A673 (cell line): ENCODE results near the gene FREM1.

Experiments
- EZH2 ChIP-seq: fragments of 200-600 bp; sonication (generic); IDR thresholded peaks from 2 replicates; pipeline ENCODE4 v1.6.1; 2017; ENCODE audit warnings: borderline replicate concordance, low read depth, mild to moderate bottlenecking, mixed read lengths, antibody characterized with exemption, low read length; ENCODE audit not compliant: poor library complexity, severe bottlenecking
- TF ChIP-seq, protein P1 (sequence below): fragments of 300-800, 200-600 bp; sonication (generic); conservative IDR thresholded peaks from 2 replicates; pipeline ENCODE4 v1.5.1; 2017; ENCODE audit warnings: low read depth, mild to moderate bottlenecking, antibody characterized with exemption, low read length, moderate library complexity, mixed read lengths

DNA sequence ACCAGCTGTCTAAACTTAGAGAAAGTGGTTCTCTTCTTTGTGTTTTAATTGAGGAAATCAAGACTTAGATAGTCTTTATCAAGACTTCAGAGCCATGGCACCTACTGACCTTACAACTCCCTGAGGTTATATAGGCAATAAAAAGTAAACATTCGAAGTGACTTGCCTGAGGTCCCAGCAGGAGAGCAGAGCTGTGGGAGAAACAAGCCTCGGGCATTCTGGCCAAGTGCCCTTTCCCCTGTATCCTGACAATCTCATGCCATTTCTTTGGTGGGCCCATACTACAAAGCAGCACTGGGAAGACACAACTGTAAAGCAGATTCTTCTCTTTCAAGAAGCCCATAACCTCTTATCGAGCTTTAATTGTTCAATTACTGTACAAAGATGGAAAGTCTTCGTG, 23.1 kb downstream of the FREM1 start:
- TF ChIP-seq, protein P1, sequence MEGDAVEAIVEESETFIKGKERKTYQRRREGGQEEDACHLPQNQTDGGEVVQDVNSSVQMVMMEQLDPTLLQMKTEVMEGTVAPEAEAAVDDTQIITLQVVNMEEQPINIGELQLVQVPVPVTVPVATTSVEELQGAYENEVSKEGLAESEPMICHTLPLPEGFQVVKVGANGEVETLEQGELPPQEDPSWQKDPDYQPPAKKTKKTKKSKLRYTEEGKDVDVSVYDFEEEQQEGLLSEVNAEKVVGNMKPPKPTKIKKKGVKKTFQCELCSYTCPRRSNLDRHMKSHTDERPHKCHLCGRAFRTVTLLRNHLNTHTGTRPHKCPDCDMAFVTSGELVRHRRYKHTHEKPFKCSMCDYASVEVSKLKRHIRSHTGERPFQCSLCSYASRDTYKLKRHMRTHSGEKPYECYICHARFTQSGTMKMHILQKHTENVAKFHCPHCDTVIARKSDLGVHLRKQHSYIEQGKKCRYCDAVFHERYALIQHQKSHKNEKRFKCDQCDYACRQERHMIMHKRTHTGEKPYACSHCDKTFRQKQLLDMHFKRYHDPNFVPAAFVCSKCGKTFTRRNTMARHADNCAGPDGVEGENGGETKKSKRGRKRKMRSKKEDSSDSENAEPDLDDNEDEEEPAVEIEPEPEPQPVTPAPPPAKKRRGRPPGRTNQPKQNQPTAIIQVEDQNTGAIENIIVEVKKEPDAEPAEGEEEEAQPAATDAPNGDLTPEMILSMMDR = no peak
- TF ChIP-seq EZH2 = no peak
